K562 (cell line): Measurements from ENCODE around the gene NPIPA2. TPM values are rescaled to one million over a fixed set of nuclear protein-coding genes. Genes with fewer than 3 reads are reported as not detected.
"Not testable (repeated sequence)": the region's sequence is repeated elsewhere in the genome, so short reads cannot be mapped to it uniquely, and the experiment has no call there.

Experiments
- ATAC-seq: fragments of 200-7000 bp; cut with Tn5 transposase; 3 replicates; pipeline ENCODE4 v1.9.1; 2020; ENCODE audit warnings: moderate library complexity
- BruUV-seq: library from RNA; stranded (reverse); fragments of 400-500 nt; replicated peaks from 2 replicates; lab custom pipeline; 2021; lab: Mats Ljungman, UMichigan
- CTCF ChIA-PET: fragments of 300-600 bp; formaldehyde crosslinking; extraction: SDS; loops from one replicate; lab custom pipeline; 2021; ENCODE audit warnings: low intra/inter-chr PET ratio; lab: Yijun Ruan, JAX
- POLR2A ChIA-PET: fragments of 300-600, 350-650 bp; sonication (Branson Sonifier 250); formaldehyde crosslinking; extraction: SDS; loops from one replicate; lab custom pipeline; 2021; ENCODE audit warnings: antibody characterized with exemption, inconsistent platforms; lab: Yijun Ruan, JAX
- DNase-seq, 4 experiments: peaks; one replicate each; pipeline versions ENCODE4 v3.0.0 to v3.0.0-alpha.2; 2011 to 2018; ENCODE audit warnings: low spot score in 3 of 4, mixed read lengths in 3 of 4; ENCODE audit errors: extremely low read depth in 1 of 4
- FAIRE-seq: peaks from 2 replicates; lab custom pipeline; 2011; peaks lifted over from hg19 to GRCh38; lab: Jason Lieb, UNC
- H2AFZ ChIP-seq: 2 replicates; pipeline ENCODE4 v1.6.0; 2011; ENCODE audit warnings: low read depth, low read length, control low read depth, inconsistent platforms
- H3K27ac ChIP-seq: fragments of 200-600 bp; 3 replicates; pipeline ENCODE4 v1.8.0; 2011; ENCODE audit warnings: low read depth, mild to moderate bottlenecking, control low read depth, inconsistent platforms, low read length, moderate library complexity, mixed read lengths; ENCODE audit errors: extremely low read depth
- H3K27me3 ChIP-seq, 2 experiments: fragments of 300-600 bp in 1 of 2; 2 replicates in 1 of 2; 3 replicates in 1 of 2; pipeline versions ENCODE4 v1.6.0 to v1.8.0; 2011; ENCODE audit warnings: inconsistent platforms in 2 of 2, low read length in 2 of 2, mild to moderate bottlenecking in 1 of 2, mixed read lengths in 1 of 2, moderate library complexity in 1 of 2; ENCODE audit not compliant: control insufficient read depth in 2 of 2, insufficient read depth in 2 of 2
- H3K36me3 ChIP-seq: fragments of 300-600 bp; 3 replicates; pipeline ENCODE4 v1.8.0; 2011; ENCODE audit warnings: mild to moderate bottlenecking, low read length, inconsistent platforms; ENCODE audit not compliant: control insufficient read depth, insufficient read depth
- H3K4me1 ChIP-seq, 2 experiments: fragments of 200-600 bp in 1 of 2; replicated peaks in 1 of 2; 2 replicates in 1 of 2; 3 replicates in 1 of 2; pipeline versions ENCODE4 v1.5.1 to v1.8.0; 2011; ENCODE audit warnings: inconsistent platforms in 2 of 2, low read length in 2 of 2, mild to moderate bottlenecking in 1 of 2, mixed read lengths in 1 of 2, moderate library complexity in 1 of 2; ENCODE audit not compliant: control insufficient read depth in 2 of 2, insufficient read depth in 2 of 2
- H3K4me2 ChIP-seq: 2 replicates; pipeline ENCODE4 v1.6.1; 2011; ENCODE audit warnings: low read length, control low read depth, inconsistent platforms, mixed read lengths; ENCODE audit not compliant: insufficient read depth
- H3K4me3 ChIP-seq: fragments of 200-600 bp; sonication (generic), shearing (Covaris generic); 2 replicates; pipeline ENCODE4 v1.5.1; 2016; ENCODE audit warnings: control low read depth, inconsistent platforms
- H3K79me2 ChIP-seq: fragments of 200-600 bp; 3 replicates; pipeline ENCODE4 v1.8.0; 2011; ENCODE audit warnings: low read length, inconsistent platforms; ENCODE audit not compliant: control insufficient read depth, insufficient read depth
- H3K9ac ChIP-seq, 2 experiments: 2 replicates each; pipeline versions ENCODE4 v1.6.0 to v1.6.1; 2011; ENCODE audit warnings: low read depth in 2 of 2, low read length in 2 of 2, control low read depth in 1 of 2, inconsistent platforms in 1 of 2, mild to moderate bottlenecking in 1 of 2, mixed read lengths in 1 of 2; ENCODE audit not compliant: insufficient read depth in 1 of 2
- H3K9me1 ChIP-seq: one replicate; pipeline ENCODE4 v1.6.0; 2011; ENCODE audit warnings: inconsistent platforms, mild to moderate bottlenecking, low read length, moderate library complexity; ENCODE audit not compliant: control insufficient read depth, insufficient read depth
- H3K9me3 ChIP-seq: replicated peaks from 2 replicates; pipeline ENCODE4 v1.5.1; 2011; ENCODE audit warnings: low read depth, low read length, inconsistent platforms; ENCODE audit not compliant: control insufficient read depth, insufficient read depth
- H4K20me1 ChIP-seq: replicated peaks from 2 replicates; pipeline ENCODE4 v1.6.1; 2011; ENCODE audit warnings: low read length, inconsistent platforms, mixed read lengths; ENCODE audit not compliant: control insufficient read depth, insufficient read depth
- WGBS: fragments of 100-300 bp; shearing (Covaris generic); methylation state at CpG from one replicate; pipeline ENCODE4 v1.1.6; 2016; ENCODE audit warnings: low coverage, mixed read lengths; ENCODE audit not compliant: insufficient coverage; ENCODE audit errors: missing lambda C conversion rate; 5-methylcytosine and 5-hydroxymethylcytosine counted together
- in situ Hi-C: fragments of 300-500 bp; cut with MboI; formaldehyde crosslinking; loops from 4 replicates; pipeline ENCODE4 v1.15.0; 2018; ENCODE audit warnings: inconsistent platforms, mixed read lengths
- intact Hi-C: fragments of 100-400 bp; cut with micrococcal nuclease; formaldehyde crosslinking; loops from 2 replicates; pipeline ENCODE4 v1.14.2; 2022
- polyA plus RNA-seq, 8 experiments: library from polyadenylated mRNA; depleted of rRNA in 4 of 8; stranded (reverse) in 5 of 8; unstranded in 3 of 8; fragments of >200 nt; fragmentation: Nextera tagmentation in 2 of 8; fragmentation: Illumina TruSeq in 1 of 8; extraction: Ambion mirVana in 2 of 8; extraction: Trizol in 1 of 8; gene quantifications; 2 replicates each; pipeline versions ENCODE4 v1.2.1 to v1.2.3, GENCODE V29; 2011 to 2014; ENCODE audit warnings: inconsistent platforms in 1 of 8, missing spikeins in 1 of 8
- total RNA-seq, 7 experiments: library from RNA; depleted of rRNA in 6 of 7; stranded (reverse); fragments of >200 nt in 6 of 7; fragmentation: Illumina TruSeq in 2 of 7; extraction: Trizol in 2 of 7; gene quantifications; 2 replicates each; pipeline versions ENCODE4 v1.2.1 to v1.2.3, GENCODE V29; 2011 to 2021; ENCODE audit warnings: low replicate concordance in 1 of 7

The NPIPA2 gene
- total and polyA plus RNA-seq, 9 of the 15 experiments (the other 6 are each of a cell fraction or from before 2014, with no cell fraction given): 0.14 to 6.6 (median 2.0) TPM

- H3K9me1 ChIP-seq, intact Hi-C loops, H3K4me1 ChIP-seq, ATAC-seq, FAIRE-seq, H4K20me1 ChIP-seq, H3K4me3 ChIP-seq, POLR2A ChIA-PET, CTCF ChIA-PET, H3K9me3 ChIP-seq, H3K9ac ChIP-seq, H3K27me3 ChIP-seq, DNase-seq, BruUV-seq, H3K36me3 ChIP-seq, H3K79me2 ChIP-seq, H3K27ac ChIP-seq, in situ Hi-C loops, H3K4me2 ChIP-seq, H2AFZ ChIP-seq: not testable (repeated sequence)
- no CpG with 5 or more reads among the region's 11 CpGs for WGBS
Measured at GRCh38 chr16:14702672-14703071, 39.7 kb upstream of the NPIPA2 start.

GRCh38 chr16:14703156-14704011 is 38.9 kb upstream of the NPIPA2 start, which contains the start of gene NPIPA3:
Gene NPIPA3 (plus strand): TSS chr16:14703411. CDS start chr16:14708944, 5,533 bp downstream.
- H3K4me3 ChIP-seq, H3K4me1 ChIP-seq, H3K27ac ChIP-seq, H3K79me2 ChIP-seq, H3K27me3 ChIP-seq, H3K9ac ChIP-seq, H3K4me2 ChIP-seq, DNase-seq, H2AFZ ChIP-seq, H3K36me3 ChIP-seq, BruUV-seq, CTCF ChIA-PET, intact Hi-C loops, H3K9me1 ChIP-seq, POLR2A ChIA-PET, H4K20me1 ChIP-seq, in situ Hi-C loops, H3K9me3 ChIP-seq: not testable (repeated sequence)
- ATAC-seq (peak; percentile 99), FAIRE-seq (peak; percentile 23)
- WGBS: no CpG with 5 or more reads among the region's 73 CpGs

- H3K9ac ChIP-seq, in situ Hi-C loops, H3K79me2 ChIP-seq, CTCF ChIA-PET, H3K4me3 ChIP-seq, H3K4me2 ChIP-seq, H3K9me3 ChIP-seq, H3K4me1 ChIP-seq, H3K36me3 ChIP-seq, intact Hi-C loops, H4K20me1 ChIP-seq, H3K9me1 ChIP-seq, BruUV-seq, FAIRE-seq, H3K27ac ChIP-seq, DNase-seq, H2AFZ ChIP-seq, POLR2A ChIA-PET, H3K27me3 ChIP-seq, ATAC-seq: not testable (repeated sequence)
- WGBS: no CpG with 5 or more reads among the region's 28 CpGs
Measured at GRCh38 chr16:14733233-14733632, 9.1 kb upstream of the NPIPA2 start.
